Right atrium auricular region (tissue), 2 donors: Measurements from ENCODE around the gene DPF3. TPM values are rescaled to one million over a fixed set of nuclear protein-coding genes. Genes with fewer than 3 reads are reported as not detected.
A peak's percentile ranks its signal among the peaks of the same experiment; 100 is the strongest.

ENCODE experiments used
- DNase-seq: peaks from one replicate; pipeline ENCODE4 v3.0.0-alpha.2; 2019; ENCODE audit warnings: low spot score
- H3K27ac ChIP-seq, 2 donors: fragments of 200-600 bp; sonication (generic); 1 replicate in 1 of 2; 2 replicates in 1 of 2; pipeline ENCODE4 v1.5.1; 2016 to 2019
- H3K27me3 ChIP-seq, 2 donors: fragments of 200-600 bp; sonication (generic); one replicate each; pipeline versions ENCODE4 v1.5.1 to v1.6.0; 2017 to 2019
- H3K36me3 ChIP-seq: fragments of 200-600 bp; sonication (generic); one replicate; pipeline ENCODE4 v1.5.1; 2016
- H3K4me1 ChIP-seq, 2 donors: fragments of 200-600 bp; sonication (generic); one replicate each; pipeline versions ENCODE4 v1.5.1 to v1.6.0; 2017 to 2019
- H3K4me3 ChIP-seq, 2 donors: fragments of 200-600 bp; sonication (generic); 1 replicate in 1 of 2; 2 replicates in 1 of 2; pipeline ENCODE4 v1.5.1; 2017 to 2019; ENCODE audit warnings: mild to moderate bottlenecking in 1 of 2, moderate library complexity in 1 of 2
- H3K9me3 ChIP-seq, 2 donors: fragments of 200-600 bp; sonication (generic); one replicate each; pipeline ENCODE4 v1.5.1; 2019
- total RNA-seq, 2 donors: library from RNA; depleted of rRNA; stranded (reverse); fragments of >200 nt; gene quantifications; one replicate each; pipeline ENCODE4 v1.1.0, GENCODE V29; 2016
- TF ChIP-seq, protein P1 (sequence below), 2 donors: fragments of 200-600 bp; sonication (generic); IDR thresholded peaks; one replicate each; pipeline ENCODE4 v1.5.1; 2019; ENCODE audit warnings: antibody characterized with exemption in 2 of 2

Gene DPF3
- total RNA-seq, 2 donors from 2014 or later = 14.7 to 26.6 TPM

DNA sequence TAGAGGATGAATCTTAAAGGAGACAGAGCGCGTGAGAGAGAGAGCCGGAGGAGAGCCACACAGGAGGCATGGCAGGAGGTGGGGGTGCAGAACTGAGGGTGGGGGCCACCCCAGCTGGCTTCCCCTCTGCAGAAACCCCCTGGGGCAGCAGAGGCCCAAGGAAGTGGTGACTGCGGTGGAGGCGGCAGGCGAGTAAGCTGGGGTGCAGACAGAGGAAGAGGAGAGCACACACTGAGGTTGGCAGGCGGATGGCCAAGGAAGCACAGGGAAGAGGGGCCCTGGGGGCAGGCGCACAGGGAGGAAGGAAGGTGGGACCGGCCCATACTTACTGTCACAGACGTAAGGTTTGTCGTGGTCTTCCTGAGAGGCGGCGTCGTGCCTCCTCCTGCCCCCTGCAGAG lies 179.8 kb downstream of the DPF3 start:
- Histone ChIP-seq H3K4me1 (peaks cover 0 to 52% of the 10 kb centered on the region in 2 donors), H3K4me3 (no peak overlapping the region), H3K27ac (peak overlapping the region; percentile 84 to 87), H3K36me3 (no peaks in the 10 kb centered on the region), H3K27me3 (no peaks in the 10 kb centered on the region), H3K9me3 (no peaks in the 10 kb centered on the region)
- DNase-seq = no peak
- TF ChIP-seq, protein P1, sequence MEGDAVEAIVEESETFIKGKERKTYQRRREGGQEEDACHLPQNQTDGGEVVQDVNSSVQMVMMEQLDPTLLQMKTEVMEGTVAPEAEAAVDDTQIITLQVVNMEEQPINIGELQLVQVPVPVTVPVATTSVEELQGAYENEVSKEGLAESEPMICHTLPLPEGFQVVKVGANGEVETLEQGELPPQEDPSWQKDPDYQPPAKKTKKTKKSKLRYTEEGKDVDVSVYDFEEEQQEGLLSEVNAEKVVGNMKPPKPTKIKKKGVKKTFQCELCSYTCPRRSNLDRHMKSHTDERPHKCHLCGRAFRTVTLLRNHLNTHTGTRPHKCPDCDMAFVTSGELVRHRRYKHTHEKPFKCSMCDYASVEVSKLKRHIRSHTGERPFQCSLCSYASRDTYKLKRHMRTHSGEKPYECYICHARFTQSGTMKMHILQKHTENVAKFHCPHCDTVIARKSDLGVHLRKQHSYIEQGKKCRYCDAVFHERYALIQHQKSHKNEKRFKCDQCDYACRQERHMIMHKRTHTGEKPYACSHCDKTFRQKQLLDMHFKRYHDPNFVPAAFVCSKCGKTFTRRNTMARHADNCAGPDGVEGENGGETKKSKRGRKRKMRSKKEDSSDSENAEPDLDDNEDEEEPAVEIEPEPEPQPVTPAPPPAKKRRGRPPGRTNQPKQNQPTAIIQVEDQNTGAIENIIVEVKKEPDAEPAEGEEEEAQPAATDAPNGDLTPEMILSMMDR (IDR thresholded peaks at IDR 0.05) = no peak

DNA sequence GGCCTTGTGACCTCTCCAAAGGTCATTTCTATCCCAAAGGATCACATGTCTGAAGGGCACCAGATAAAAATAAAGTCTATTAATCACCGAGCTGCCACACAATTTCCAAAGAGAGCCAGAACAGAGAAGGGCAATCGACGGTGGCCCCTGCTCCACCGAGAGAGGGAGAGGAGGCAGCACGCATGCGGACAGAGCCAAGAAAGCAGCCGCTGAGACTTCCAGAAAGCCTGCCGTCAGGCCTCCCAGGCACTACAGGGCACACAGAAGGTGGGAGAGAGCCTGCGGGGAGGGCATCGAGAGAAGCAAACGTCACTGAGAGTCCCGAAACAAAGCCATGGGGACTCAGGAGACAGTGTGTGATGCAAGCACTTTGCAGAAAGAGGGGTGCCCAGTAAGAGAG lies 182.0 kb downstream of the DPF3 start:
- H3K27ac ChIP-seq = peak overlapping the region; percentile 19 to 87
- H3K9me3 ChIP-seq = no peaks in the 10 kb centered on the region
- H3K27me3 ChIP-seq = no peaks in the 10 kb centered on the region
- TF ChIP-seq, protein P1 (IDR thresholded peaks at IDR 0.05) = no peak
- H3K4me3 ChIP-seq = no peak overlapping the region
- H3K36me3 ChIP-seq = no peaks in the 10 kb centered on the region
- peaks cover 0 to 51% of the 10 kb centered on the region in 2 donors for H3K4me1 ChIP-seq
- no peak for DNase-seq

DNA sequence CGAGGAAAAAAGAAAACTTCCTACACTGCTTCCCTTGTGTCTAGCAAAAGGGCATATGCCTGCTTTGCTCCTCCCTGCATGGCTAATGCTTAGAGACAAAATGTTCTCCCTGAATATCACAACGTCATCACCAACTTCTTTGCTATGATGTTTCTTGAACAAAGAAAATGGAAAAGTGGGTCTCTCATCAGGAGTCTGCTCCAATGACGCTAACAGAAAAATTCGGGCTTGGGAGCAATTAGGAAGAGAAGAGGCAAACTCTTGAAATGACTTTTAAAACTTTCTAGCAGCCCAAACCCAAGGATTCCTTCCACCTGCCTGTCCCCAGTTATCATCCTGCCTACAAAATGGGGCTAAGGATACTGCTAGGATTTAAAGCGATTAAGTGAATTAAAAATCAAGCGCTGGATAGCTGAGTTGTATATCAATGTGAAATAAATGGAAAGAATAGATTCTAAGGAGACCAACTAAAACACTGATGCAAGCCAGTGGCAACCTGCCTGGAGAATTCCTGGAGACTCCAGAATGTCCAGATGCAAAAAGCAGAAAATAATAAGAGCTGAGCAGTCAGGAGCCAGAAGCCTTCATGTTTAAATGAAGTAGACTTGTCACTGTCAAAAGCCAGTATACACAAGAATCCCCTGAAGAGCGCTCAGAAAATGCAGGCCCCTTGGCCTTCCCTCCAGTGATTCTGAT lies 183.8 kb downstream of the DPF3 start:
- TF ChIP-seq, protein P1 (IDR thresholded peaks at IDR 0.05) = no peak
- Histone ChIP-seq H3K4me1 (peaks cover 0 to 33% of the 10 kb centered on the region in 2 donors), H3K9me3 (no peaks in the 10 kb centered on the region), H3K27me3 (no peaks in the 10 kb centered on the region), H3K36me3 (no peaks in the 10 kb centered on the region), H3K4me3 (no peak overlapping the region), H3K27ac (no peak overlapping the region)
- no peak for DNase-seq

DNA sequence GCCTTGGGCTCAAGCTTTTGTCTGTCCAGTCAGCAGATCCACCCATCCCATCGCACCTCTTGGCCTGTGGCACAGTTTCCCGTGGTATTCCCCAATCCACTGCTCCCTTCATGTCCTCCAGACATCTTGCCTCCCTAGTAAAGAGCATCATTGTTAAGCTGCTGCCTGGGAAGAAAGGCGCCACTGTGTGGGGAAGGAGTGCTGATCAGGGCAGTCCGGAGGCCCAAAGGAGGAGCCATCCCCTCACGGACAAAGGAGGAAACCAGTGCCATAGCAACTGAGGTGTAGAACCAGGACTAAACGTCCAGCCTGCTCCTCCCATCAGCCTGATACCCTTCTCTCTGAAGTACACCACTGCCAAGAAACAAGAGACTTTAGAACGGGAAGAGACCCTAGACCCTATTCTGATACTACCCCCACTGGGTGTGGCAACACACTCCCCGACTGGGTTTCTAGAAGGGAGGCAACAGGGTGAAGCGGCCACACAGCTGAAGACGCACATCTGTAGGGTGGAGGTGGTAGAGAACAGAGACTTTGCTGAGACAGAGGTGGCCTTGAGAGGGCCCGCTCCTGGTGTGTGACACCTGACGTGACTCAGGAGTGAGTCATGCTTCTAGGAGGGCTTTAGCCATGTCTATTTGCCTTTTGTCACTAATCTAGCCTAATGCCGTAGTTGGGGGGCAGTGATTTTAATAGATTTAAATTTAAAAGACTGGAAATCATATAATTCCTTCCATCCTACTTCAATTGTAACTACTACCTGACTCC lies 185.0 kb downstream of the DPF3 start:
- no peak overlapping the region for H3K27ac ChIP-seq
- no peaks in the 10 kb centered on the region for H3K9me3 ChIP-seq
- TF ChIP-seq, protein P1 (IDR thresholded peaks at IDR 0.05) = no peak
- no peak overlapping the region for H3K4me3 ChIP-seq
- H3K36me3 ChIP-seq = no peaks in the 10 kb centered on the region
- no peak for DNase-seq
- no peaks in the 10 kb centered on the region for H3K27me3 ChIP-seq
- H3K4me1 ChIP-seq = peaks cover 0 to 22% of the 10 kb centered on the region in 2 donors

DNA sequence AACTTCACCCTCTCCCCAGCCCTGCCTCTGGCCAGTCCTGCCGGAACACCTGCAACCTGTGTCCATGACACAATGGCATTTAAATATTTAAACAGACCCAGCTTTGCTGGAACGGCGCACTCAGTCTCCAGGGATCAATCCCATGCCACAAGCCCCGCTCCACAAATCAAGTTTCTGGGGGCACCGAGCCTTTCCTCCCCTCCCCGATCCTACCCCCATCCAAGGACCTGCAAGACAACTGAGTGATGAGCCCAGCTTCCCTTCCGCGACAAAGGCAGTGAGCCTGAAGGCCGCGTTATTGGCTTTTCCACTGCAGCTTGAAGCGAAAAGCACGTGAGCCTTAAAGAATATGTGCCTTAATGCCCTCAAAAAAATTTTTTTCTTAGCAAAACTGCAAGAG lies 185.7 kb downstream of the DPF3 start:
- H3K4me3 ChIP-seq = no peak overlapping the region
- no peaks in the 10 kb centered on the region for H3K9me3 ChIP-seq
- no peaks in the 10 kb centered on the region for H3K27me3 ChIP-seq
- DNase-seq = no peak
- peaks cover 0 to 16% of the 10 kb centered on the region in 2 donors for H3K4me1 ChIP-seq
- no peaks in the 10 kb centered on the region for H3K36me3 ChIP-seq
- TF ChIP-seq, protein P1 (IDR thresholded peaks at IDR 0.05) = no peak
- H3K27ac ChIP-seq = no peak overlapping the region
